Rectal smooth muscle tissue (tissue), 1 donor: ENCODE data around the gene BCAT1.
A peak's percentile ranks its signal among the peaks of the same experiment; 100 is the strongest.
"Not testable (repeated sequence)": the region's sequence is repeated elsewhere in the genome, so short reads cannot be mapped to it uniquely, and the experiment has no call there.

Source experiments
- H3K27ac ChIP-seq: one replicate; pipeline ENCODE4 v1.7.0; 2013; ENCODE audit warnings: low read depth, low read length, inconsistent platforms
- H3K27me3 ChIP-seq: one replicate; pipeline ENCODE4 v1.7.0; 2013; ENCODE audit warnings: low read length; ENCODE audit not compliant: control insufficient read depth, insufficient read depth
- H3K36me3 ChIP-seq: one replicate; pipeline ENCODE4 v1.7.0; 2013; ENCODE audit warnings: low read length; ENCODE audit not compliant: control insufficient read depth, insufficient read depth
- H3K4me1 ChIP-seq: one replicate; pipeline ENCODE4 v1.7.0; 2013; ENCODE audit warnings: low read length; ENCODE audit not compliant: control insufficient read depth, insufficient read depth
- H3K4me3 ChIP-seq: one replicate; pipeline ENCODE4 v1.7.0; 2013; ENCODE audit warnings: low read length
- H3K9ac ChIP-seq: one replicate; pipeline ENCODE4 v1.7.0; 2013; ENCODE audit warnings: low read length

BCAT1 gene

DNA sequence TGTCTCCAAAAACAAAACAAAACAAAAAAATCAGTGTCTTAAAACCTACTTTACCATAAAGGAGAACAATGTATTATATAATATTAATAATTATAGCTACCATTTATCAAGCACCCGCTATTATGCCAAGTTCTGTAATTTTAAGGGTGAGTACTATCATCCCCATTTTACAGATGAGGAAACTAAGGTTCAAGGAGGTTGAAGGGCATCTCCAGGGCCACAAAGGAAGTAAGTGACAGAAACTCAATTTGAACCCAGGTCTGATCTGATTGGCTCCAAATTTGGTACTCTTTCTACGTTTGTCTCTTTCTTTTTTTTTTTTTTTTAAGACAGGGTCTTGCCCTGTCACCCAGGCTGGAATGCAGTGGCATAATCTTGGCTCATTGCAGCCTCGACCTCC is 115.4 kb downstream of the BCAT1 start:
- H3K36me3 ChIP-seq = no peaks in the 10 kb centered on the region
- no peak overlapping the region for H3K4me3 ChIP-seq
- H3K27ac ChIP-seq = no peak overlapping the region
- peaks cover 3% of the 10 kb centered on the region for H3K4me1 ChIP-seq
- no peak overlapping the region for H3K9ac ChIP-seq
- no peaks in the 10 kb centered on the region for H3K27me3 ChIP-seq

DNA sequence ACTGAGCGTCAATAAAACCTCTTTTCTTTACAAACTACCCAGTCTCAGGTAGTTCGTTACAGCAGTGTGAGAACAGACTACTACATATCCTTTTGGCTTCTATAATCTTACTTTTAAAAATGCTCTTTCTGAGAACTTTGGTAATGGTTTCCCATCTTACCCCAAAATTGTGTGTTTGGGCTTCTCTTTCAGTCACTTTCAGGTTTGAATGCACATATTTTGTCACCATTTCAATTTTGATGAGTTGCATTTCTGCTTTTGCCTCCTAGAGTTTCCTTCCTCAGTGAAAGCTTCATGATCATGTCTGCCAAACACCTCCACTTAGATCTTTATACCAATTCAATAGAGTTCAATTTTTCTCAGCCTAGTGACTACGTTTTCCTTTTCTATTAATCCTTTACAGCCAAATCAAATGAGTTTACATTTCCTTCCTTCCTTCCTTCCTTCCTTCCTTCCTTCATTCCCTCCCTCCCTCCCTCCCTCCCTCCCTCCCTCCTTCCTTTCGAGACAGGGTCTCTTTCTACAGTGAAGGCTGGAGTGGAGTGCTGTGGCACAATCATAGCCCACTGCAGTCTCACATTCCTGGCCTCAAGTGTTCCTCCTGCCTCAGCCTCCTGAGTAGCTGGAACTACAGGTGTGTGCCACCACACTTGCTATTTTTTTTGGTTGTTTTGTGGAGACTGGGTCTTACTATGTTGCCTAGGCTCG is 124.9 kb downstream of the BCAT1 start:
- Histone ChIP-seq H3K36me3 (no peaks in the 10 kb centered on the region), H3K4me3 (no peak overlapping the region), H3K4me1 (no peaks in the 10 kb centered on the region), H3K27ac (no peak overlapping the region), H3K27me3 (no peaks in the 10 kb centered on the region), H3K9ac (no peak overlapping the region)

DNA sequence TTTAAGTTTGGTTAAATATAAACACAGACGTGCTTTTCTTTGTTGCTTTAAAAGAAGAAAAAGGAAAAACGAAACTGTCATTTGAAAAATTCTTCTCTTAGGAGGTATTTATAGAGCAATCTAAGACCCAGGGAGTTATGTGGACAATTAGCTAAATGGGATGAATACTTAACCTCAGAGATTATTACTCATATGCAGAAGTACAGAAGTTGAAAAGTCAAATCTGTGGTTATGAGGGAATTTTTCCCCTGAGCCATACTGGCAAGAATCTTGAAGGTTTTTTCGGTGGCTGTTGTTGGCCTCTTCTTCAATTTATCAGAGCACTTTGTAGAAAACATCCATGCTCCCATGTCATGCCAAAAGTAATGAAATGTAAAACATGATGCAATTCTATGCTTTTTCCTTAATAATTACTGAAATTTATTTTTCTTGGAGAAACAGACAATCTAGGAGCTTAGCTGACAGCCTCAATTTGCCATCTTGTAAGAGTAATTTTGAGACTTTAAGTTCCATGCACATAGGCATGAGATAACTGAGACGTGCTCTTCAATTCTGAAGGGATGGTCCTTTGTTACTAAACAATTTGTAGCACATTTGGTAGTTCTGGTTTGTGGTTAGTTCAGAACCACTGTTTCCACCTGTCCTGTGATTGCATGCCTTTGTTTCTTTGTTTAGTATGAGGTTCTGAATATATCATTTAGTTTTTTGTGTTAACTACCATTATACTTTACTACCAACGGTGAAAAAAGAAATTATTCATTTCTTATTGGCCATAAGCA is 126.6 kb downstream of the BCAT1 start:
- Histone ChIP-seq H3K27me3 (no peaks in the 10 kb centered on the region), H3K9ac (no peak overlapping the region), H3K36me3 (no peaks in the 10 kb centered on the region), H3K27ac (no peak overlapping the region), H3K4me3 (no peak overlapping the region), H3K4me1 (no peaks in the 10 kb centered on the region)

DNA sequence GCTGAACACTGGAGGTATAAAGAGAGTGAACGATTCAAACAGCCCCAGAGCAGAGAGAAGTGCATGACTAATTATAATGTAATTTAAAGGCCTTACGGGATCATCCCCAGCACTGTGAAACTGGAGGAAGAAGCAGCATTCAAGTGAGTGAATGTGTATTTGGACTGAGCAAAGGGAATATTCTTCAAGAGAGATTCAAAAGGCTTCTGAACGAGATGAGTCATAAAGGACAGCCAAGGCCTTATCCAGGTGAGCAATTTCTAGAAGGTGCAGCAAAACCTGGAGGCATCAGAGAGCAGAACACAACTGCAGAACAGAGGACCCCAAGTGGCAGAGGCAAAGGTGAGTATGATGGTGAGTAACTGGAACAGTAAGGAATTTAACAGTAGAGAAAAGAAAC is 127.2 kb downstream of the BCAT1 start:
- no peaks in the 10 kb centered on the region for H3K27me3 ChIP-seq
- no peaks in the 10 kb centered on the region for H3K36me3 ChIP-seq
- no peak overlapping the region for H3K4me3 ChIP-seq
- no peak overlapping the region for H3K27ac ChIP-seq
- no peak overlapping the region for H3K9ac ChIP-seq
- no peaks in the 10 kb centered on the region for H3K4me1 ChIP-seq

DNA sequence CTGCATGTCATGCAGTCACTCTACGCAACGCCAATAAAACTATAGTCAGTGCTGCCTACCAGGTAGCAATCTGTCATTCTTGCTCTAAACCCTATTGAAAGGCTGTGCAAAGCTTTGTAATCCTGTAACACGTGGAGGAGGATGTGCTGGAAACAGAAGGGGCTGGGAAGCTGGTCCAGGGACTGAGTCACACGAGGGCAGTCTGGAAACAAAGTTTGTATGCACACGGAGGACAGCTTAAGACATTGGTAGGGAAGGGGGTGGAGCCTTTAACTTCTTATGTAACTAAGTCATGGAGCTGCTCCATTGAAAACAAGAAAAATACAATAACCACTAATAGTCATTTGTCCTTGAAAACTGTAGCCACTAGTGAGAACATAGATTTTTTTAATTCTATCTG is 128.0 kb downstream of the BCAT1 start:
- Histone ChIP-seq H3K36me3 (no peaks in the 10 kb centered on the region), H3K4me3 (no peak overlapping the region), H3K9ac (no peak overlapping the region), H3K27me3 (no peaks in the 10 kb centered on the region), H3K4me1 (no peaks in the 10 kb centered on the region), H3K27ac (no peak overlapping the region)

DNA sequence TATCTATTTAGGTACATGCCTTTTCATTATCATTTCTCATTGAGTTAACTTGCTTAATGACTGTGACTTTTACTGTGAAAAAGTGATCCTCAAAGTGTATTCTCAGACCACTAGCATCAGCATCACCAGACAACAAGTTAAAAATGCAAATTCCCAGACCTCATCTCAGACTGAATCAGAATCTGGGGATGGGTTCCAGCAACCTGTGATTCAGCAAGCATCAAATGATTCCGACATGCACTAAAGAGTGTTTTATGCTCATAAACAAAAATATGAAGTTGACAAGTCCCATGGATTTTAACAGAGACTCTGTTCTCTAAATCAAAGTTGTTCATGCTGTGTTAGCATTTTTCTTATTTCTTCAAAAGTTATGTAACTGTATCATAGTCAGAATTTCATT is 130.6 kb downstream of the BCAT1 start:
- Histone ChIP-seq H3K4me1 (no peaks in the 10 kb centered on the region), H3K27me3 (no peaks in the 10 kb centered on the region), H3K9ac (no peak overlapping the region), H3K27ac (no peak overlapping the region), H3K36me3 (no peaks in the 10 kb centered on the region), H3K4me3 (no peak overlapping the region)

DNA sequence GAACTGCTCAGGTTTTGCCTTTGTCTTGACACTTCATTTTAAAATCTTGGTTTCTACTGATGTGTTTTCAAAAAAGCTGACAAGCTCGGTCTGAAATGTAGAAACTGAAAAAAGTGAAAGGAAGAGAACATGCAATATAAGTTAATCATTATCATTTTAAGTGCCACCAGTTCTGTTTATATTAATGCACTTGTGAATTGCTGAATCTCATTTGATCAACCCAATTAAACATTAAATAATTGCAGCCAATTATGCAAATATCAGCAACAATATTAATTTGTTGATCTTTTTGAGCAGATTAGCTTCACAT is 133.8 kb downstream of the BCAT1 start:
- H3K36me3 ChIP-seq = no peaks in the 10 kb centered on the region
- H3K4me3 ChIP-seq = peak overlapping the region; percentile 8
- H3K4me1 ChIP-seq = no peaks in the 10 kb centered on the region
- H3K27me3 ChIP-seq = no peaks in the 10 kb centered on the region
- H3K27ac ChIP-seq = no peak overlapping the region
- no peak overlapping the region for H3K9ac ChIP-seq

DNA sequence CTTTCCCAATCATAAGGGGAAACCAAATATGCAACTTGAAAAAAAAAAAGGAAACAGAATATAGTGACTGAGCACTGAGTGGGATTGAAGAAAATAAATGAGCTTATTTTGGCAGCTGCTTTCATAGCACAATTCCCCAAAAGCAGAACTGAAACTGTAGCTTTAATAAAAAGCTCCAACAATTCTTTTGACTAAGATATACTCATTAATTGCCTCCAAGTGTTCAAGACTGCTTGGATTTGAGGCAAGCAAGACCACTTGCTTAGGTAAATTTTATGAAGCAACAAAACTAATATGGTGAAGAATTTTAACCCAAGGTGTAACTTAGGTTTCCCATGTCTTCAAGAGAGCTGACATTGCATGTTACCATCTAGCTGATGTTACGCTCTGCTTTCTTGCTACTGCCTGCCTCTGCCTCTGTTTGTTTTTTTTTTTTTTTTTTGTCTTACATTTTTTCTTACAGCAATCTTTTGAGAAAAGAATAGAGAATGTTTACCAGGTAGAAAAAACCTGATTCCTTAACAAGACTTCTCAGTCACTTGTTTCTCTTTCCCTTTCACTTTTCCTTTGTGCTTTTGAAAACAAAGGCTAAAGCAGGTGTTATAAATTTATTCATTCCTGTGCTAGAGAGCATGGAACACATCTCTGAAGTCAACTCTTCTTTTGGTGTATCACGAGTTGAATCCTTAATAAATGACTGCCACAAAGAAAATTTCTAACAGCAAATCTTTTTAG is 134.4 kb downstream of the BCAT1 start:
- H3K36me3 ChIP-seq = no peaks in the 10 kb centered on the region
- no peak overlapping the region for H3K9ac ChIP-seq
- H3K4me1 ChIP-seq = no peaks in the 10 kb centered on the region
- no peak overlapping the region for H3K27ac ChIP-seq
- no peaks in the 10 kb centered on the region for H3K27me3 ChIP-seq
- peak overlapping the region; percentile 8 for H3K4me3 ChIP-seq

DNA sequence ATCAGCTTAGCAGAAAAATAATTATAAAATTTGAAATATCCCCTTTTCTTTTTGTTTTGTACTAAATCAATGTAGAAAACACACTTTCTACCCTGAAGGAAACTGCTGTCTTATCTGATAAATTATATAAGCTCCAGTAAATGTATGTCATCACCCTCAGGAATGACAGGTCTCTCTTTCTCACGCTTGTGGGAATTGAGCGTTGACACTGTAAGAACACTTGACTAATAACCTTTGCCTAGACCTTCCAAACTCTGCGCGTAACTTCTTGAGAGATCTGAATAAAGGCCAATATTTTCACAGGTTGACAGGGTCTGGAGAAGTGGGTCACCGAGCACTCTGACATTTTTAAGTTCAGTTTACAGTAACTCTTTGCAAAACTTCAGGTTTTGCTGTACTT is 138.5 kb downstream of the BCAT1 start:
- no peak overlapping the region for H3K27ac ChIP-seq
- no peak overlapping the region for H3K9ac ChIP-seq
- H3K4me3 ChIP-seq = no peak overlapping the region
- H3K27me3 ChIP-seq = no peaks in the 10 kb centered on the region
- no peaks in the 10 kb centered on the region for H3K4me1 ChIP-seq
- no peaks in the 10 kb centered on the region for H3K36me3 ChIP-seq

DNA sequence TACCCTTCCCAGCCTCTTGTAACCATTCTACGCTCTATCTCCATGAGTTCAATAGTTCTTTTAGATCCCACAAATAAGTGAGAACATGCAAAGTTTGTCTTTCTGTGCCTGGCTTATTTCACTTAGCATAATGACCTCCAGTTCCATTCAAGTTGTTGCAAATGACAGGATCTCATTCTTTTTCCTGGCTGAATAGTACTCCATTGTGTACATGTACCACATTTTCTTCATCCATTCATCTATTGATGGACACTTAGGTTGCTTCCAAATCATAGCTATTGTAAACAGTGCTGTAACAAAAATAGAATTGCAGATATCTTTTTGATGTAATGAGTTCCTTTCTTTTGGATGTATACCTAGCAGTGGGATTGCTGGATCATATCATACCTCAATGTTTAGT is 139.6 kb downstream of the BCAT1 start:
- H3K4me1 ChIP-seq, H3K27me3 ChIP-seq, H3K9ac ChIP-seq, H3K27ac ChIP-seq, H3K36me3 ChIP-seq, H3K4me3 ChIP-seq: not testable (repeated sequence)

DNA sequence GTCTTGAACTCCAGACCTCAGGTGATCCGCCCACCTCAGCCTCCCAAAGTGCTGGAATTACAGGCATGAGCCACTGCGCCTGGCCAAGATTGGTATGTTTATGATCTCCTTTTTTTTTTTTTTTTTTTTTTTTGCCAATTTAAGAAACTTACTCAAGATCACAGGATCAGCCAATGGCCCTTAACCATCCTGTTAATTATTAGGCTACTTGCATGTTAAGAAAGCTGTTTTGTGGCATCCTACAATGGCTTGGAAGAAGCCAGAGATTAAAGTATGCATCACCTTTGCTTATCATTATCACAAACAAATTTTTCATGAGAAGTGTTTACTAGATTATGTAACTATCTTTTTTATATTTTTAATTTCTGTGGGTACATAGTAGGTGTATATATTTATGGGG is 140.2 kb downstream of the BCAT1 start:
- H3K36me3 ChIP-seq = no peaks in the 10 kb centered on the region
- no peak overlapping the region for H3K4me3 ChIP-seq
- no peaks in the 10 kb centered on the region for H3K27me3 ChIP-seq
- no peaks in the 10 kb centered on the region for H3K4me1 ChIP-seq
- H3K27ac ChIP-seq = no peak overlapping the region
- no peak overlapping the region for H3K9ac ChIP-seq

DNA sequence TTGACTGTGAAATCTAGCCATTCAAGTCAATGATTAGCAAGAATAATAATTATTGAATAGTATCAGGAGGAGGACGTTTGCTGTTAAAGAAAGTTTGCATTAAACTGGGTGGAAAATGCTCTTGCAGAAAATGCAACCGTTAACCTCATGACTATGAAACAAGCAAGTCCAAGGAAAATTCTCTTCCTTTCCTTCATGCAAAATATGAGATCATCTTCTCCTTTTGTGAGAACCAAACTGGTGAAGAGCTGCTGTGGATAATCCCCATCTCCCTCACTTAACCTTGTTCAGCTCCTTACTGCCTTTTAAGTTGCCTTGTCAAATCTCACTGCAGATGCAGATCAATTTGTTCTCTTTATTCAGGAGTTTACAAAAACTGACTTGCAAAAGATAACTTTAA is 142.5 kb downstream of the BCAT1 start:
- Histone ChIP-seq H3K9ac (no peak overlapping the region), H3K36me3 (no peaks in the 10 kb centered on the region), H3K27me3 (no peaks in the 10 kb centered on the region), H3K4me1 (no peaks in the 10 kb centered on the region), H3K27ac (no peak overlapping the region), H3K4me3 (no peak overlapping the region)
